Left ventricle myocardium inferior (tissue), 1 donor: ENCODE measurements around the gene CTTNBP2NL. TPM values are rescaled to one million over a fixed set of nuclear protein-coding genes. Genes with fewer than 3 reads are reported as not detected.
A peak's percentile ranks its signal among the peaks of the same experiment; 100 is the strongest.

Experiments
- DNase-seq: peaks from one replicate; pipeline ENCODE4 v3.0.0-alpha.2; 2020
- H3K27ac ChIP-seq: fragments of 200-600 bp; replicated peaks from 2 replicates; pipeline ENCODE4 v1.8.0; 2021
- H3K27me3 ChIP-seq: fragments of 200-600 bp; 2 replicates; pipeline ENCODE4 v1.8.0; 2021; ENCODE audit warnings: low read depth
- H3K36me3 ChIP-seq: fragments of 200-600 bp; 2 replicates; pipeline ENCODE4 v1.8.0; 2021
- H3K4me1 ChIP-seq: fragments of 200-600 bp; 2 replicates; pipeline ENCODE4 v1.8.0; 2021
- H3K4me3 ChIP-seq: fragments of 200-600 bp; 2 replicates; pipeline ENCODE4 v1.8.0; 2021; ENCODE audit warnings: mild to moderate bottlenecking, moderate library complexity
- H3K9me3 ChIP-seq: fragments of 200-600 bp; replicated peaks from 2 replicates; pipeline ENCODE4 v1.8.0; 2021
- CTCF ChIP-seq: fragments of 200-600 bp; IDR thresholded peaks from 2 replicates; pipeline ENCODE4 v1.8.0; 2021; ENCODE audit warnings: antibody characterized with exemption, mild to moderate bottlenecking, borderline replicate concordance
- intact Hi-C: fragments of 100-400 bp; cut with micrococcal nuclease; formaldehyde crosslinking; loops from one replicate; pipeline ENCODE4 v1.11.0; 2022
- total RNA-seq: library from RNA; stranded (reverse); fragmentation: NEBNext Ultra II Directional; extraction: Animal tissue kit (Norgen Biotek cat#: 25700); gene quantifications from one replicate; pipeline ENCODE4 v1.2.1, GENCODE V29; 2021
- donor health status: DM: no; HTN: yes; CAD: no; lungs with severe emphysema.

The CTTNBP2NL gene
- total RNA-seq, 1 donor from 2014 or later: 14.3 TPM

GRCh38 chr1:112506731-112507130 is 110.7 kb downstream of the CTTNBP2NL start:
- no peak overlapping the region for H3K4me3 ChIP-seq
- TF ChIP-seq CTCF: no peak
- H3K27me3 ChIP-seq: peaks cover 33% of the 10 kb centered on the region
- DNase-seq: no peak
- no peaks in the 10 kb centered on the region for H3K9me3 ChIP-seq
- peaks cover 36% of the 10 kb centered on the region for H3K4me1 ChIP-seq
- no peak overlapping the region for H3K27ac ChIP-seq
- intact Hi-C loops: no loop called here
- no peaks in the 10 kb centered on the region for H3K36me3 ChIP-seq

- TF ChIP-seq CTCF: no peak
- H3K27me3 ChIP-seq: peaks cover 33% of the 10 kb centered on the region
- no peak overlapping the region for H3K27ac ChIP-seq
- H3K9me3 ChIP-seq: no peaks in the 10 kb centered on the region
- intact Hi-C loops: no loop called here
- no peak overlapping the region for H3K4me3 ChIP-seq
- DNase-seq: no peak
- no peaks in the 10 kb centered on the region for H3K36me3 ChIP-seq
- peaks cover 30% of the 10 kb centered on the region for H3K4me1 ChIP-seq
Measured at GRCh38 chr1:112507336-112507735, 111.3 kb downstream of the CTTNBP2NL start.

GRCh38 chr1:112507921-112508277 is 111.9 kb downstream of the CTTNBP2NL start:
- Histone ChIP-seq H3K36me3 (no peaks in the 10 kb centered on the region), H3K9me3 (no peaks in the 10 kb centered on the region), H3K4me1 (peaks cover 24% of the 10 kb centered on the region), H3K27ac (no peak overlapping the region), H3K4me3 (peak overlapping the region; percentile 72), H3K27me3 (peaks cover 33% of the 10 kb centered on the region)
- intact Hi-C loops: no loop called here
- no peak for TF ChIP-seq CTCF
- DNase-seq: no peak

GRCh38 chr1:112508278-112509004 is 112.4 kb downstream of the CTTNBP2NL start, which contains the start of gene WNT2B:
TSS of gene WNT2B (plus strand) at chr1:112508965. CDS start at chr1:112509263, 298 bp downstream.
- Histone ChIP-seq H3K9me3 (no peaks in the 10 kb centered on the region), H3K36me3 (no peaks in the 10 kb centered on the region), H3K4me3 (peak within 1 kb of the TSS; percentile 72), H3K27me3 (peaks cover 33% of the 10 kb centered on the region), H3K27ac (no peak within 1 kb of the TSS), H3K4me1 (peaks cover 21% of the 10 kb centered on the region)
- intact Hi-C loops: no loop called here
- DNase-seq: no peak
- TF ChIP-seq CTCF: no peak

GRCh38 chr1:112509005-112509659 is 113.1 kb downstream of the CTTNBP2NL start:
- no peak for TF ChIP-seq CTCF
- intact Hi-C loops: no loop called here
- H3K27ac ChIP-seq: no peak overlapping the region
- no peak for DNase-seq
- no peaks in the 10 kb centered on the region for H3K36me3 ChIP-seq
- H3K27me3 ChIP-seq: peaks cover 28% of the 10 kb centered on the region
- H3K4me3 ChIP-seq: peak overlapping the region; percentile 72
- H3K4me1 ChIP-seq: peaks cover 21% of the 10 kb centered on the region
- H3K9me3 ChIP-seq: no peaks in the 10 kb centered on the region
